GM19193 (cell line): ENCODE results near the gene CTIF.

Source experiments
- POLR2A ChIP-seq: IDR thresholded peaks from 4 replicates; pipeline ENCODE4 v1.6.1; 2011; ENCODE audit not compliant: insufficient read depth, insufficient read length; ENCODE audit errors: extremely low read depth

The CTIF gene

DNA sequence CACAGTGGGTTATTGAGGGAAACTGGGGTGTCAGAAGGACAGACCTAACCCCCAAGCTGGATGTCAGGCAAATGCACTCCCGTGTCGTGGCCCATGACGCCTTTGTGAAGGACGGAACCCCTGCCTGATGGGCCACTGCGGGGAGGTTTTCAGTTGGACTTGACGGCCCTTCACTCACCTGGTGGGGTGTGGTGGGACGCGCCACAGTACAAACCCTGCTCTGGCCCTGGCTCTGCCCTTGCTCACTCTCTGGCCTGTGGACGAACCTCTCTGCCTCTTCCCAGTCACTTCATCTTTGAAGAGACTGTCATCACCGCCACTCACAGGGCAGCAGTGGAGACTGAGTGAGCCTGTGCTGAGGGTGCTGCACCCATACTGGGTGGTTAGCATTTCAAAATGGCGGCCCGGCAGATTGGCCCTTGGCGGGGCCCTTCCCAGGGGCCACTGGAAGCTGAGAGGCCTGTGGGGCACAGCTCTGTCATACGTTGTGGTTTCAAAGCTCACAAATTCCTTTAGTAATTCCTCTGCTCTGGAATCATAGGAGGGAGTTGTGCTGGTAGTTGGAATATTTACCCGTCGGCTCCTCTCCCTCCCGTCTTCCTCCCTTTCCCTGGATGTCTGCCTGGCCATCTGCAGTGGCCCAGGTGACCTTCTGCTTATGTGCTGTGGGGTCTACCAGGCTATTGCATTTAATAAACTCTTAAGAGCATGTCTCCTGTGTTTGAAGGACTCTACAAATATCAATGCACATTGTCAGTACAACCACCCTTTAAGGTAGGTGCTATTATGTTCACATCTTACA is 200.6 kb downstream of the CTIF start:
- TF ChIP-seq POLR2A, result no peak

DNA sequence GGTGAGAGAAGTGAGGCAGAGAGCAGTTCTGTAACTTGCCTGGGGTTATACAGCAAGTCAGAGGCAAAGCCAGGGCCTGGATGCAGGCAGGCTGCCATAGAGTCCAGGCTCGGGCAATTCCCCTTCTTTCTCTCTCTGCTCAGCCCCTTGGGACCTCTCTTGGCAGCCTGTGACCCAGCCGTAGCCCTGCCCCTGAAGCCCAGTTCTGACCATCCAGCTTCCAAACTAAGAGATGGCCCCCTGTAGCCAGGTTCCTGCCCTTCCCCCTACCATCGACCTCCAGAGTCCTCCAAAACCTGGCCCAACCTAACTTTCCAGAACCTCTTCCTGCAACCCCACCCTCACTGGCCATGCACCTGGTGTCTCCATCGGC is 201.2 kb downstream of the CTIF start:
- no peak for TF ChIP-seq POLR2A

DNA sequence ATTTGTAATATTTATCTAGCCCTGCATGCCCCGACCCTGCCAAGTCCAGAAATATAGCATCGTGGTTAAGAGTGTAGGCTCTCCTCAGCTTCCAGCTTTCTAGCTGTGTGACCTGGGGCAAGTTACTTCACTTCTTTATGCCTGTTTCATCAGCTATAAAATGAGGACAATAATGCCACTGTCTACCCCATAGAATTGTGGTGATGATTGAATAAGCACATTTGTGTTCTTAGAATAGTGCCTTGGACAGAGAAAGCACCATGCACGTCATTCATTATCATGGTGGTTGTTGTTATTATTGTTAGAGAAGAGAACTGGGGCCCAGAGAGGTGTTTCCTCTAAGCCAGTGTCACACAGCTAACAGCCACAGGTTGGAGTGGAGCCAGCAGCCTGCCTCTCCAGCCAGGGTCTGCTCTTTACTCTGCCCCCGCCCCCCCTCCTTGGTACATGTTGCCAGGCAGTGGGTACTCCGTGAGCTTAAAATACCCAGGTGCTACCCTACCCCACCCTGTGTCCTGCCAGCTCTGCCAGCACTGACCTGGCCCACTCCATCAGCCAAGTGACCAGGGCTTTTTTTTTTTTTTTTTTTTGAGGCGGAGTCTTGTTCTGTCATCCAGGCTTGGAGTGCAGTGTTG is 202.1 kb downstream of the CTIF start:
- no peak for TF ChIP-seq POLR2A

DNA sequence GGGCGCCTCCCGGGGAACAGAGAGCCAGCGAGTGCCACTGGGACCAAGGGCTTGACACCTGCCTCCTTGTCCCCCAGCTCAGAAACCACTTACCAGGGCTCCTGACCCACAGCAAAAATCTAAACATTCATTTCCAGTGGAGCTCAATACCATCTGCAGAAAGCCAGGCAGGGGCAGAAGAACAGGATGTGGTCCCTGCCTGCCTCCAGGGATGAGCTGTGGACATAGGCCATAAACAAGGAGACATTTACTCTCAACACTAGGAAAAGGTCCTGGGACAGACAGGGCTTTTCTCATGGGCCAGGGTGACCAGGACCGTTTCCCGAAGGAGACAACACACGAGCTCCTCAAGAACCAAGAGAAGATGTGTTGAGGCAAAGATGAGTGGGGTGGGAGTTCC is 203.0 kb downstream of the CTIF start:
- TF ChIP-seq POLR2A, result no peak

DNA sequence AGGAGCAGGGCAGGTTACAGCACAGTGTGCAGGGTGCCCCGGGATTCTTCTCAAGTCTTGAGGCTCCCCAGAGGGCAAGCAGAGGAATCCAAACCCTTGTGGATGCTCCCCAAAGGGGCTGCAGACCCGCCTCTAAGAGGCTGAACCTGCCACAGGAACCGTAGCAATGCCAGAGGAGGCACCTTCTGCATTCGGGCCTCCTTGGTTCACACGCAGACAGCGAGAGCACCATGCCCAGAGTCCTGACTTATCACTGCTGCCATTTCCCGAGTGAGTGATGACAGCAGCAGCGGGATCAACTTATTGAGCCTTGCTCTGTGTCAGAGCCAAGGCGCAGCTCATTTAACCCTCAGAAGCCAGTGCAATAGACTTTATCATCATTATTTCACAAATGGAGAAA is 203.5 kb downstream of the CTIF start:
- no peak for TF ChIP-seq POLR2A

DNA sequence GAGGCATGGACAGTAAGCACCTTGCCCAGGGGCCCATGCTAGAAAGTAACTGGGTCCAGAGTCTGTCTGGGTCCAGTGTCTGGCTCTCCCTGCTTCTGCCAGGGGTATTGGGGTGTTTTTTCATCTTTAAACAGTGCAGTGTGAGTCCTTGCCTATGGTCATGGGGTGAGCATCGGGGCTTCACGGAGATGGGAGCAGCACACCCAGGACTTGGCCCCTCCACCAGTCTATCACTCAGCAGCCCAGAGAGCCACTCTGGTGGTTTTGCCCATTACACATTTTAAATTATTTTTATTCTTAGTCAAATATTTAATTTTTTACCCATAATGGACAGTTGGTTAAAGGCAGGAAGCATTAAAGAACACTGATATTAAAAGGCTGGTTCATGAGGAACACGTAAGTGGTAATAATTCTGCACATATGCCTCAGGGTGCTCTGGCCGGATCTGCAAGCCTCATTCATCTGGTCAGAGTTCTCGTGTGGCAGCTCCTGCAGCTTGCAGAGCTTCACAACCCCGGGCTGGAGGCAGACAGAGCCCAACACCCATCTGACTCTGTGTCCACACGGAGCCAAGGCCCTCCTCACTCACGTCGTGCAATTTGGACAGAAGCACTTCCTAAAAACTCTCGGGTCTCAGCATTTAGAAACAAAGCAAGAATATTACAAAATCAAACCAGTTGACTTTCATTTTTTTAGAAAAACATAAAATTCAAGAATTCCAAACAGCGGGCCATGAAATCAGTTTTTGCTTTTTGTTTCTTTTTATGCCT is 204.1 kb downstream of the CTIF start:
- no peak for TF ChIP-seq POLR2A

DNA sequence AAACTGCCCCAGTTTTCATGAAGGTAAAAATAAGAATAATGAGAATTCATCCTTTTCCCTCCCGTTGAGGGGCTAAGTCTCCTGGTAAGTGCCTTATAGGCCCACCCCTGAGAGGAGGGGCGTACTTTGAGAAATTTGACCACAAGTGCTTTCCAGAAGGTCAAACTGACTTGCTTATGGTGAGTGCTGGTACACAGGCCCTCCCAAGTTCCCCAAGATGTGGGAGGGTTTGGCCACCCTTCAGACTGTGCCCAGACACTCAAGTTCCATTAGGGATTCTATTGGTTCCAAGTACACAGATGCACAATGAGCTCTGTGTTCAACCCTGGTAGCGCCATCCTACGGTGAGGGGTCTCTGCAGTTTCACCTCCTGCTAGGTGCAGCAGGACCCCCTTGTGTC is 205.1 kb downstream of the CTIF start:
- no peak for TF ChIP-seq POLR2A

DNA sequence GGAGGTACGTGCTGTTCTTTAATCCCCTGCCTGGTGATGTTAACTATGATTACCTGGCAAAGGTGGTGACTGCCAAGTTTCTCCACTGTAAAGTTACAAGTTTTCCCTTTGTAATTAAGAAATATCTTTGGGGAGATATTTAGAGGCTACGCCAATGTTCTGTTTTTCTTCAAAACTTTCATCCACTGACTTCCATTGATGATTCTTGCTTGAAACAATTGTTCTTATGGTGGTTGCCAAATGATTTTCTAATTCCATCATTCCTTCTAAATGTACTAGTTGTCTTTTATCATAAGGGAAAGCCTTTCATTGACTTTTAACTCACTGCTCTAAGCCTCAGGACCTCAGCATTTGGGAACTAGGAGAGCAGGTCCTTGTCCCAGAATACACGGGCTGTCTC is 206.5 kb downstream of the CTIF start:
- TF ChIP-seq POLR2A, result no peak

DNA sequence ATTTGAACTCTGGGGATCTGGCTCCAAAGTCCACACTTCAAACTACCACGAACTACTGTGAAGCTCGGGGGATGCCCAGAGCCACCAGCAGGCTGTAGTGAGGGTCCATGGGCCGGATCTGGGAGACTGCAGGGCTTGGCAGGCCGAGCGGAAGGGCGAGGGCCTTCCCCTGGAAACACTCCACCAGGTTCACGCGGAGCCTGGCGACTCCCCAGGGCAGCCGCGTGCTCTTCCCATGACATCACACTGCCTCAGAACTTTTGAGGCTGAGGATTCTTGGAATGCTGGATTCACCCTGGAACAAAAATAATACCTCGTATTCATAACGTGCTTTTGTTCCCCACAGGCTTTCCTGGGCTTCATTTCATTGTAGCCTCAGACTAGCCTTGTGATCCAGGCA is 210.9 kb downstream of the CTIF start:
- TF ChIP-seq POLR2A, result no peak

DNA sequence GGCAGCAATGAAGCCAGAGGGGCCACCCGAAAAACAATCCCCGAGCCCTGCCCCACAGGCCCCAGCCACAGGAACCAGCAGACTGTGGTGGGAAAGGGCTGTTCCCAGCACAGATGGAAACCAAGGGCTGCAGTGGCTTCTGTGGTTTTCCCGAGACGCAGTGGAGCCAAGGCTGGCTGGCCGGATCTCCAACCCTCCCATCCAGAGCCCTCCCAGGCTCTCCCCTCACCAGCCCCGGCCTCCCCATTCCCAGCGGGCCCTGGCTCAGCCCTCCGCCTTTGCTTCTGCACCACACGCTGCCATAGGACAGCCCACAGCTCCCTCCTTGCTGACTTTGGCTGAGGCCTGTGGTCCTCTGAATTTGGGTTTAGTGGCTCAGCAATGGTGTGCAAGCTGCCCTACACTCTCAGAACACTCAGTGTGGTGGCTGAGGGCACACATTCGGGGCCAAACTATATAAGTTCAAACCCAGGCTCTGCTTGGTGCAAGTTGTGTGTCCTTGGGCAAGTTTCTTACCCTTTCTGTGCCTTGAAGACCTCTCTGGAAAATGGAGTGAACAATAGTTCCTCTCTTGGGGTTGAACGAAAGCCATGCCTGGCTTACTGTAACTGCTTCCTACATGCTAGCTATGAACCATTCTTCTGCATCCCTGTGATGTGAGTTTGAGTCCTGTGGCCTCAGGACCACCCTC is 211.8 kb downstream of the CTIF start:
- TF ChIP-seq POLR2A, result no peak

DNA sequence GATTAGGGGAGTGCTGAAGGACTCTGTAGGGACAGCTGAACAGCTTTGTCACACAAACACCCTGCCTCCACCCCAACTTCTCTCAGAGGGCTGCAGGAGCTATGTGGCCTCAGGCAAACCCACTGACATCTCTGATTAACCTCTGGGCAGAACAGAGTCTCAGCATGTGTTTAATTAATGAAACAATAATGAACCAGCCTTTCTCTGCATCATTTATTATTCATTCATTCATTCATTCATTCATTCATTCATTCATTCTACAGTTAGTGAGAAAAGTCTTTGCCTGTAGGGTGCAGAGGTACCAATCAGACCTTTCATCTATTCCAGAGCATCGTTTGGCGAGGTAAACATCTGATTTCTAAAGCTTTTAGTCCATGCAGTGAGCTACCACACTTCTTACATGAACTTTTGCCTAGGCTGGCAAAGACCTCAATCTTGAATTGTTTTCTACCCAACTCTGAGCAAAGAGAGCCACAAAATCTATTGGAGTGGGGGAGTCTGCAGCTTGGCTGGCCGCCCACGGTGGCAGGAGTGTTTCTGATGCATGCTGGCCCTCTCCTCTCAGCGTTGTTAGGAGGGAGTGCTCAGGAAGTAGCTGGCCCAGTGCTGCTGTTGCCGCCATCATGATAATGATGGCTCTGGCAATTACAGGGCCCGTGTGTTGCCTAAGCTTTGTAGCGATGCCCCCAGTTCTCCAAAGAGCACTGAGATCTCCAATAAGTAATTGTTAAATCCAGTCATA is 213.1 kb downstream of the CTIF start:
- TF ChIP-seq POLR2A, result no peak

DNA sequence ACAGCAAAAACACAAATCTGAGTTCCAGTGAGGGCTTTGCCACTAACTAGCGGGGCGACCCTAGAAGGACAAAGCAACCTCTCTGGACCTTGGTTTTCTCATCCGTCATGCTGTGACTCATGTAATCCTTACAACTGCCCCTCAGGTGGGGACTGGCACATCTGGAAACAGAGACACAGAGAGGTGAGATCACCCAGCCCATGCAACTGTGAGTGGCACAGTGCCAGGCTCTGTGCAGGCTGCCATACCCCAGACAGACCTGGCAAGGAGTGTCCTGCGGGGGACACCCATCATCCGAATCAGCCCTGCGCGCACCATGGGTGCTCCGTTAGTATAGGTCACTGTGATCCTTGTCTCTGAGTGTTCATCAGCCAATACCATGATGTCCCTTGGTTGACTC is 213.6 kb downstream of the CTIF start:
- TF ChIP-seq POLR2A, result no peak

DNA sequence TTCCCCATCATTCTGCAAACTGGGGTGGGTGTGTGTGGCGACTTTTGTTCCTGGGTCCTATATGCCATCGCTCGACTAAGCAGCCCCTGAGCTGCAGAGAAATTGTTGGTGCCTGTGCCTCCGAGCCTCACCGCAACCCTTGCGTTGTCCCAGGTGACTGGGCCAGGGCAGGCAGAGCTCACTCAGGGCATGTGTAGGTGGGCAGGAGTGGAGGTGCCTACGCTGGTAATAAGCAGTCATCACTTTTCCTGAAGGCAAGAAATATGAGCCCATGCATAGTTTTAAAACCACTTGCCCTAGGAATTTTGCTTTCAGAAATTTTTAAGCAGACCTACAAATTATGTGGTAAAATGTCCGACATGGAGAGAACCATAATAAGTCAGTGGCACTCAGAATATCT is 214.1 kb downstream of the CTIF start:
- no peak for TF ChIP-seq POLR2A

DNA sequence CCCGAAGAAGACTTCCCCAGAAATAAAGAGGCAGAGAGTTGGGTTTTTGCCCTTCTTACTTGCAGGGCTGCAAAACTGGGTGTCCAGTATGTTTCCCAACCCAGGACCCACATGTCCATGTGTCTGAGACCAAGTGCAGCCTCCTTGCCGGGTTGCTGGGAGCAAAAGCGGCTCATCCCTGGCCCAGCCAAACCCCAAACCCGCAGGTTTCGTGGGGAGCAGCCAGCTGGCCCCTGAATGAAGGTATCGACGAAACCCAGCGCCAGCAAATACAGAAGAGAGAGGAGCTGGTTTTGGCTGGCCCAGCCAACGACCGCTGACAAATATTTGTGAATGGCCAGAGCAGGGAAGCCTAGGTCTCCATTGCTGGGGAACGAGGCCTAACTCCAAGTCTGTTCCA is 214.9 kb downstream of the CTIF start:
- TF ChIP-seq POLR2A, result no peak
